Measurements from ENCODE around the gene GRM7. TPM values are rescaled to one million over a fixed set of nuclear protein-coding genes. Genes with fewer than 3 reads are reported as not detected.

GRM7 gene
- total RNA-seq, 1 experiment from 2014 or later = not detected

DNA sequence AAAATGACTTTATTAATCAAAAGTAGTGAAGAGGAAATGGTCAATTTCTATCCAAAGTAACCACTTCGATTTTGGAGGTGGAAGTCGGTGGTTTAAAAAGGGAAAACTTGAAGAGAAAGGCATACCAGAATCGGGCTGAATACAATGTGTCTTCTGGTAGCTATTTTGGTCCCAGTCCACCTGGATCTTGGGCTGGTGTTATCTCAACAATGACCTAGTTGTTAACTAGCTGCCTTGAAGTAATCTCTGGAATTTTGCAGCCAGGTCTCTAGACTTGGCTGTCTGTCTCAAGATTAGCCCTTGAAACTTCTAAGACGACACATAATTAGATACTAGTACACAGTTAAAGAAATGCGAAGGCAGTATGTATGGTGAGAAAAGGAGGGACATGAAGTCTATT is 409.8 kb downstream of the GRM7 start:
- intact Hi-C loops (cut with micrococcal nuclease) = no loop called here
- Histone ChIP-seq H3K9me2 (ENCODE audit: insufficient read depth) (no peaks in the 10 kb centered on the region), H3K36me3 (ENCODE audit: control insufficient read depth in 1 of 2, insufficient read depth in 2 of 2, low read length in 2 of 2) (no peaks in the 10 kb centered on the region), H3K27ac (ENCODE audit: low read depth, low read length) (no peak overlapping the region), H3K9me3 (ENCODE audit: control insufficient read depth in 1 of 2, insufficient read depth in 1 of 2, low read depth in 1 of 2, low read length in 2 of 2) (no peaks in the 10 kb centered on the region), H3K79me2 (ENCODE audit: insufficient read depth, low read length) (no peaks in the 10 kb centered on the region), H3K4me3 (replicated peaks in 1 of 2; ENCODE audit: low read depth in 1 of 2, low read length in 2 of 2) (no peak overlapping the region), H3K9ac (ENCODE audit: low read length) (no peak overlapping the region), H4K20me1 (ENCODE audit: insufficient read depth) (no peaks in the 10 kb centered on the region), H3K27me3 (ENCODE audit: insufficient read depth, low read length) (no peaks in the 10 kb centered on the region), H3K4me1 (ENCODE audit: control insufficient read depth in 1 of 2, insufficient read depth in 2 of 2, low read length in 2 of 2) (no peaks in the 10 kb centered on the region), H2AFZ (ENCODE audit: low read depth, low read length, poor library complexity, severe bottlenecking) (no peak overlapping the region), H3K4me2 (ENCODE audit: low read length) (no peak overlapping the region)
- RAD21 ChIA-PET (ENCODE audit: low non-redundant PET in 1 of 2, low total read pairs in 2 of 2, uncharacterized antibody in 2 of 2, unreplicated experiment in 2 of 2) = no interaction called here
- DNase-seq (ENCODE audit: low read depth, low spot score) = no peak
- TF ChIP-seq, protein P1, sequence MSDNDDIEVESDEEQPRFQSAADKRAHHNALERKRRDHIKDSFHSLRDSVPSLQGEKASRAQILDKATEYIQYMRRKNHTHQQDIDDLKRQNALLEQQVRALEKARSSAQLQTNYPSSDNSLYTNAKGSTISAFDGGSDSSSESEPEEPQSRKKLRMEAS (IDR thresholded peaks at IDR 0.05) = no peak
- TF ChIP-seq CBX3 (IDR thresholded peaks at IDR 0.05; ENCODE audit: low read depth) (no peak), SIN3A (IDR thresholded peaks at IDR 0.05; ENCODE audit: low read depth) (no peak), EZH2 (IDR thresholded peaks at IDR 0.05) (no peak), RAD21 (IDR thresholded peaks at IDR 0.05; ENCODE audit: low read depth) (no peak), EGR1 (IDR thresholded peaks at IDR 0.05; ENCODE audit: low read depth) (no peak), FOSL1 (IDR thresholded peaks at IDR 0.05; ENCODE audit: low read depth) (no peak), JUND (IDR thresholded peaks at IDR 0.05) (no peak), ZBTB33 (IDR thresholded peaks at IDR 0.05; ENCODE audit: extremely low read depth, insufficient replicate concordance, low read length) (no peak), ELF1 (IDR thresholded peaks at IDR 0.05; ENCODE audit: borderline replicate concordance, low read depth) (no peak), SRF (IDR thresholded peaks at IDR 0.05; ENCODE audit: low read depth) (no peak)
- CTCF ChIA-PET = no interaction called here
- no peak for ATAC-seq
- no TSS peak for BruUV-seq (replicated peaks)
- POLR2A ChIA-PET = no interaction called here

DNA sequence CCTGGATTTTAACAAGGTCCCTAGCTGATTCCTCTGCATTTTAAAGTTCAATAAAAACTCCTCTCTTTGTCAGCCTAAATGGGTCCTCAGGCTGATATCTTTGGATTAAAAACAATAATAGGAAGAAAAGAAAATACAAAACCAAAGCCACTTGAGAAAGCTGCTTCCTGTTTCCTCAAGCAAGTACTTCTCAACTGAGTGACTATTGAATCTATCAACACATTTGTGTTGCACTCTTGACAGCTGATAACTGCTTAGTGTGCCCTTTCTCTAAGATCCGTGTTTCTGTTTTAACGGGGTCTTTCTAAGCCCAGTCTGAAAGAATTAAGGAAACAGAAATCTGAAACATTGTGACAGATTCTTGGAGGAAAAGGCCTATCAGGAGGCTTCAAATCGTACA is 410.7 kb downstream of the GRM7 start:
- BruUV-seq (replicated peaks) = no TSS peak
- no peaks in the 10 kb centered on the region for H4K20me1 ChIP-seq (ENCODE audit: insufficient read depth)
- H3K4me2 ChIP-seq (ENCODE audit: low read length) = no peak overlapping the region
- H2AFZ ChIP-seq (ENCODE audit: low read depth, low read length, poor library complexity, severe bottlenecking) = no peak overlapping the region
- intact Hi-C loops (cut with micrococcal nuclease) = no loop called here
- H3K27me3 ChIP-seq (ENCODE audit: insufficient read depth, low read length) = no peaks in the 10 kb centered on the region
- DNase-seq (ENCODE audit: low read depth, low spot score) = no peak
- ChIA-PET POLR2A (no interaction called here), RAD21 (ENCODE audit: low non-redundant PET in 1 of 2, low total read pairs in 2 of 2, uncharacterized antibody in 2 of 2, unreplicated experiment in 2 of 2) (no interaction called here), CTCF (no interaction called here)
- H3K9me3 ChIP-seq (ENCODE audit: control insufficient read depth in 1 of 2, insufficient read depth in 1 of 2, low read depth in 1 of 2, low read length in 2 of 2) = no peaks in the 10 kb centered on the region
- no peaks in the 10 kb centered on the region for H3K36me3 ChIP-seq (ENCODE audit: control insufficient read depth in 1 of 2, insufficient read depth in 2 of 2, low read length in 2 of 2)
- H3K9ac ChIP-seq (ENCODE audit: low read length) = no peak overlapping the region
- no peaks in the 10 kb centered on the region for H3K9me2 ChIP-seq (ENCODE audit: insufficient read depth)
- no peak for ATAC-seq
- H3K27ac ChIP-seq (ENCODE audit: low read depth, low read length) = no peak overlapping the region
- H3K4me3 ChIP-seq (replicated peaks in 1 of 2; ENCODE audit: low read depth in 1 of 2, low read length in 2 of 2) = no peak overlapping the region
- TF ChIP-seq EGR1 (IDR thresholded peaks at IDR 0.05; ENCODE audit: low read depth) (no peak), POLR2AphosphoS5 (IDR thresholded peaks at IDR 0.05; ENCODE audit: low read depth, low read length) (no peak), YY1 (IDR thresholded peaks at IDR 0.05; ENCODE audit: extremely low read depth, insufficient replicate concordance, low read depth, low read length) (no peak), RAD21 (IDR thresholded peaks at IDR 0.05; ENCODE audit: low read depth) (no peak), SRF (IDR thresholded peaks at IDR 0.05; ENCODE audit: low read depth) (no peak), EZH2 (IDR thresholded peaks at IDR 0.05) (no peak), ATF3 (IDR thresholded peaks at IDR 0.05) (no peak)
- no peaks in the 10 kb centered on the region for H3K79me2 ChIP-seq (ENCODE audit: insufficient read depth, low read length)
- no peaks in the 10 kb centered on the region for H3K4me1 ChIP-seq (ENCODE audit: control insufficient read depth in 1 of 2, insufficient read depth in 2 of 2, low read length in 2 of 2)
